ENCODE measurements around the gene ZIC1.

The ZIC1 gene

DNA sequence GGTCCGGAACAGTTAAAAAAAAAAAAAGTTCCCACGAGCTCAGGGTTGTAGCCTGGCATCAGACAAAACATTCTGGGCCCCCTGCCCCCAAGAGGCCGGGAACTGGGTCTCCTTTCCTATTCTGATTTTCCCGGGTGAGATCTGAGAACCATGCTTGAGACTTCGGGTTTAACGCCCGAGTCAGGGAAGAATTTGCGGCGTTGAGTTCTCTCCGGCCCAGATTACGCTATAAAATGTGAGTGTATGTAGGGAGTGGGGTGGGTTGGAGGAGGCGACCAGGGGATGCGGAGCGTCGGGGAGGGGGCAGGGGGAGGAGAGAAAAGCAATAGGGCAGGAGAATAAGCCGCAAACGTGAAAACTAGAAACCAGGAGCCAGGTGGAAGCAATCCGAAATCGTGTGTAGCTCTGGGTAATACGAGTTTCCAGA, 2.7 kb downstream of the ZIC1 start:
- DNase-seq = no peak

DNA sequence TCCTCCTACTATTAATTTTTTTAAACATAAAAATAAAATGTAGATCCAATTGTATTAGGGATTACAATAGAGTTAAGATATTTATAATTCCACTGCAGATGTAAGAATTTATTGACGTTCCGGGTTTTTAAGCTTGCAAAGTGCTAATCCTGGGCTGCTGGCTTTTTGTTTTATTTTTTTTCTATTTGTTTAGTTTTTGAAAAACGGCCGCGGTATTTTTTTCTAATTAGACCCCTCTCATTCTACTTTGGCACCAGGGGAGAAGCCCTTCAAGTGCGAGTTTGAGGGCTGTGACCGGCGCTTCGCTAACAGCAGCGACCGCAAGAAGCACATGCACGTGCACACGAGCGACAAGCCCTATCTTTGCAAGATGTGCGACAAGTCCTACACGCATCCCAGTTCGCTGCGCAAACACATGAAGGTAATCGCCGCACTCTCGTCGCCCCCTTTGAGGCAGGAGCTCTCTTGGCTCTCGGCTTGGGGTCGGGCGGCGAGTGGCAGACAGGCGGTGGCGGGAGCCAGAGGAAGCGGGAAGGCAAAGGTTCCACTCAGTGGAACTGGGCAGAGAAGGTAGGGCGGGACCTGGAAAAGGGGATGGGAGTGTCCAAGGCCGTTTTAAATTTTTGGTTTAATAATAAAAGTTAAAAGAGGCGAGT, 3.2 kb downstream of the ZIC1 start:
- no peak for DNase-seq

DNA sequence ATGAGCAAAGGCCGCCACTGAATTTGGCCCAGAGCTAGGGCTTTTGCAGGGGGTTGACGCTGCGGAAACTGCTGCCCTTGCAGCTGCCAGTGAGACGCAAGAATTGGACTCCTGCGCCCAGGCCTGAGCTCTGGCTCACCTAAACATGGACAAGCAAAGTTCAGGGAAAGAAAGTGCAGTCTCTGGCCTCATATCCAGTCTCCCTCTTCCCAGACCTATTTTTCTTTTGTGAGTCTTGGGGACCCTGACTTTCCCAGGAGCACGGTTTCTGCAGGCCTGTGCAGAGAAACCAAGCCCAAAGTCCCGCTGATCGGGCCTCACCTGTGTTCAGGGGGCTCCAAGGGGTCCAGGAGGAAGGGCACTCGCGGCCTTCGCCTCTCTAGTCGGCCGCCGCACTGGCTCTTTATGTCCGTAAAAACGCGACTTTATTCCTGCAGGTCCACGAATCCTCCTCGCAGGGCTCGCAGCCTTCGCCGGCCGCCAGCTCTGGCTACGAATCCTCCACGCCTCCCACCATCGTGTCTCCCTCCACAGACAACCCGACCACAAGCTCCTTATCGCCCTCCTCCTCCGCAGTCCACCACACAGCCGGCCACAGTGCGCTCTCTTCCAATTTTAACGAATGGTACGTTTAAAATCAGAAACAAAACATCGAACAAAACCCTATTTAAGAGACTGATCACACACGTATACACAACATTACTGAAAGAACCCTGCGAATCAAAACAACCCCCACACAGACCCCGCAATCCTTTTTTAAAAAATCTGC, 3.9 kb downstream of the ZIC1 start:
- DNase-seq = no peak

DNA sequence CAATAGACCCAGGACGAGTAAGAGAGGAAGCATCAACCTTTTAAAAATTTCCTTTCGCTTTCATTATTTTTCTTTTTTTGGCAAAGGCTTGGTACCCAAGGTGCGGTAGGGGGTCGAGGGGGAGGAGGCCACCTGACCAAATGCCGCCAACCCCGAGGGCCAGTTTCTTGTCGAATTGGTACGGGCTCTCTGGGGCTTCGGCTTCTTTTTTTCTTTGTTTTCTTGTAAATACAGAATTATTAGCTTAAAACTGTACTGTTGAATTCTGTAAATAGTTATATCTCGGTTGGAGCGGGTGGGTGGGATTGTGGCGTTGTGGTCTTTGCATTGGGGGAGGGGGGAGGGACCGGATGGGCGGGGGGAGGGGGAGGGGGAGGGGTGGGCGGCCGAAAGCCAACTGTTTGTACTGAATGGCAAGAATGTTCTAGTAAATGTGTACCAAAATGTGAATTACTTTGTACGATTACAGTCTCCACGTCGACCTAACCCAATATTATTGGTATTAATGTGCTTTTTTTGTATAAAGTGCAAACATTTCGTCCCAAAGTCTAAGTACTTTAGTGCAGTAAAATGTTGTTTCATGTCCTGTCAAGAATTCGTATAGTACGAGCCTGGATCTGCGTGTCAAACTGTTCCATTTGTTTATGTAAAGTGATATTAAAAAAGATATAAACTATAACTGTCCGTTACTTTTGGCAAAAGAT, 4.7 kb downstream of the ZIC1 start:
- DNase-seq = no peak

DNA sequence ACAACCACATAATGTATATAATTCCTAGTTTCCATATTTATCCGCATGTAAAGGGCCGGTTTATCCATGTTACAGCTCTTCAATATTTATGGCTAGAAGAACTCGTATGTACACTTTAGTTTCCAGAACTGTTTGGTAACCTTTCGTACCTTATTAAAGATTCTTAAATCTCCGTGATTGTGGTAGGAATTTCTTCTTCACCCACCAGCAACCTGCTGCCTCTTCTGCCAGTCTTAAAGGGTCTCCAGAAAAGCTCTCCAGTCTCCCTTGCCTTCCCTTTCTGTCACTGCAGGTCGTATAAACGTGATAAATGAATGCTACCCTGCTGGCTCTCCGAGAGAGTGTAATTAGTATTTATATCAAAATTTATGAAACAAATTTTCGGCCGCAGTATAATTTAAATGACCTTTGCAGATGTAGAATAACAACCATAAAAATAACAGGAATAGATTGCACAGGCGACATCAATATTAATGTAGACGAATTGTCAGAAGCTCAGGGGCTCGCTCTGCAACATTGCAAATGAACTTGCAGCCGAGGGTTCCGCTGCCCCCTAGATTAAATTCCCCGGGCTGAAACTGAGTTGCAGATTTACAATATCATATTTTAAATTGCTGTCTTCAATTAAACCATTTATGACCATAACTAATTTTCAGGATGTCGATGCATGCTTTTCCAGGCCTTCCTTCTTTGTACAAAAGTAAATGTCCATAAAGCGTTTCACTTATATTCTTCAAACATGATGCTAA, 5.4 kb downstream of the ZIC1 start:
- no peak for DNase-seq

DNA sequence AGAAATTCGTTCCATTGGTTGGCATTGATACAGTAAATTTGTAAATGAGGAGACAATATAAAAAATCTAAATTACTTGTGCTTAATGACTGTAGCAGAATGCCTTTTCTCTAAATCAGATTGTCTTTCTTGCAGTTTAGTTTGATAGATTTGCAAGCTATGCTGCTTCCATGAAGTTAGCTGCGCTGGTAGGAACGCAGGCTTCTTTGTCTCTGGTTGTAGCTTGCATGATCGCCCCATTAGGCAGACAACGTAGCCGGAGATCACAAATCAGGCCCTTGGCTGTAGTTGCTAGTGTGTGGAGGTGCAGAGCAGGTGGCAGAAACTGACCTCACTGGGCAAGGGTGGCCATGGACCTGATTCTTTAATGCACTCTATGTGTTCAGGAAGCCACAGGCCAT, 6.1 kb downstream of the ZIC1 start:
- no peak for DNase-seq

DNA sequence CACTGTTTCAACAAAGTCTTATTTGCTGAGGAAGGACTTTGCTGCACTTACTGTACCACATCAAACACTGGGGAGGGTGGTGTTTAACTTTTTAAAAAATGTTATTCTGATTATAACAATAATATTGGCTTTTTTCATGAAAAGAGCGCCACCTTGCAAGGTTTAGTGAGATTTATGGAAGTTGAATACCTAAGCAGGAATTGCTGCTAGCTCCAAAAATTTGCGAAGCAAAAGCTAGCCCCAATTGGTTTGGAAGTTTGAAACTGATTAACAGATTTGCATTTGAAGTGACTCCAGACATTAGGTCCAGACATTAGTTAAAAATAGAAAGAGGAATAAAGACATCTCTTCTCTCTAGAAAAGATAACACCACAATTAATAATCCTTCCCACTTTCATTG, 6.7 kb downstream of the ZIC1 start:
- no peak for DNase-seq

DNA sequence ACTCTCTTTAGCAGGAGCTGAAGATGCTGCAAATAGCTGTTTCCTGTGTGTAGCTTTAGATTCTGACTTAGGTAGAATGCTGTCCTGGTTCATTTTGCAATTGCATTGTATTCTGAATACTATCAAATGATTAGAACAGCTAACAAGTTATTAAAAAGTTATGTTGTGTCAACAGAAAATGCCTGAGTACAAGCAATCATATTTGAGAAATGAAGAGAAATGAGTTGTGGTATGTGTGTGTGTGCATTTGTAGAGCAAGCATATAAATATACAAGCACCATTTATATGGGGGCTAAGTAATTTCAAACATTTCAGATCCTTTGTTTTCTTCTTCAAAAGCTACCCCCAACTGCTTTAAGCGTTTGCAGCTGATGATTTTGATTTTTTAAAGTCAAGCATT, 7.8 kb downstream of the ZIC1 start:
- DNase-seq = no peak

DNA sequence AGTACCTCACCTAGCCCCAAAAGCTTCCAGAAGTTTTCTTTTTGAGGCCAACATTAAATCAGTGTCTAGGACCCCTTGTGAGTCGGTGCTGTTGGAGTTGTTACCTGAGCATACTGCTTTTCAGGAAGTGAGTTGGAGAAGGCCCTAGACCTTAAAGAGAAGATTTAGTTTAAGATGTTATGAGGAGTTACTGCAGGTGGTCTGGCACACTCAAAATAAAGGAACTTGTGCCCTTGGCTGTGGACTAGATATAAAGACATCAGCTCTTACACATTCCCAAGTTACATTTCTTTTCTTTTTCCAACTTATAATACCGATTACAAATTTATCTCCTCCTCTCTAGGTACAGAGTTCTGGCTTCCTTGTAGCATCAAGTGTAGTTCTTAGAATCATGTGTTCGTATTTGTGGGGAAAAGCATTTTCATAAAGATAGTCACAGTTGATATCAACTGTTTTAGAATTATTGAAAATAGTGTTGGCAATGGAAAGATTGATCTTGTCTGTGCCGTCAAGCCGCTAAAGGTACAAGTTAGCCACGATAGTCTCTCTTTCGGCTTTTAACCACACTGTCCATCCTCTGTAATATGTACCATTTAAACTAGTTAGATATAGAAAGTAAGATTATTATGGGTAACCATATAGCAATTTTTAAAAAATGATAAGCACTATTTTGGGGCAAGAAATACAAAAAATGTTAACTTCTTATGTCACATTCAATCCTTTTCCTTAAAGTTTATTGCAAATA, 8.6 kb downstream of the ZIC1 start:
- no peak for DNase-seq

DNA sequence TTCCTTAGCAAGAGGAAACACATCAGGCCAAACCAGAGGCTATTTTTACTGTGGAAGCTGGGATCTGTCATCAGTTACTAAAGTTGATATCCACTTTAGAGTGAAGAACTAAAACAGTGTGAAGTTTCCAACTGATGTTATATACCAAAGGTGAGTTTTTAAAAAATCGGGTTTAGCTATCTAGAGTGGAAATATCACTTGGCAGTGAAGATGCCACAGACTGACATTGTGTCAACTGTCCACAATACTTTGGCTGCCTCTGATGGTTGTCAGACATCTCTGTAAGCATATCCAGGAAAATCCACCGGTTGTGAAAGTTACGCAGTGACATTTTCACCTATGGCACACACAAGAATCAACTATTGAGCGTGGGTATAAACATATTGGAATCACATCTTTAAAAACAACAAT, 9.2 kb downstream of the ZIC1 start:
- no peak for DNase-seq

DNA sequence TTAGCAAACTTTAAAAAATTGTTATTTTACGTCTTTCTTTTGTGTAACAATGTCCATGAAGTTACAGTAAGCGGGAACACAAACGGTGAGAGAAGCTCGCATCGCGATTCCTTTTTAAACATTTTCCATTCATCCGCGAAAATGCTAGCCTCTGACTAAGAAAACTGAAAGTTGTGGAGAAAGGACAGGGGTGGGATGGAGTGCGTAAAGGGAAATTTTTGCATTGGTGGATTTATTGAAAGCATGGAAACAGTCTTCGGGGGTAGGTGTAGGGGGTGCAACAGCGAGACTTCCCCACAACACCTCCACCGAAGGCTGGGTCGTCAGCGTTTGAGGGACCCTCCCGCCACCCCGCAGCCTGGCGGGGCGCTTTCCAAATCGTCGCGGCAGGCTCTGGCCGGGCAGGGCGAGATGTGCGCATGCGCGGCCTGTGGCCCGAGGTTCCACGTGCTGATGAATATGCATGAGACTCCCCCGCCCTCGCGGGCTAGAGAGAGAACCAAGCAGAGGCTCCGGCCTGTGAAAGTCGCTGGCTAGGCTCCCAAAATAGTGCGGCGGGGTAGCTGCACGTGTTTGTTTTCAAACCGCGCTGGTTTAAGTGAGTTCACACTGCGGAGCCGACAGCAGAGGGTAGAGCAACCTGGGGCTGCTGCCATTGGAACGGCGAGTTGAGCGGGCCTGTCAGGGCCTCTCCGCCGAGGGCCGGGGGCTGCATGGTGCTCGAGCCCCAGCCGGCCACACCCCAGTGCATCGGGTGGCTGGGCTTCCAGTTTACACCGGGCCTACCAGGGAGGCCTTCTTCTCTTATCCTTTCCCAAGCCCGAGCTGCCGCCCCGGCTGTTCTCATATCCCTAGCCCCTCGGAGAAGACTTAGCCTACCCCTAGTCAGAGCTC, 9.9 kb downstream of the ZIC1 start:
- DNase-seq = peak; percentile 43

DNA sequence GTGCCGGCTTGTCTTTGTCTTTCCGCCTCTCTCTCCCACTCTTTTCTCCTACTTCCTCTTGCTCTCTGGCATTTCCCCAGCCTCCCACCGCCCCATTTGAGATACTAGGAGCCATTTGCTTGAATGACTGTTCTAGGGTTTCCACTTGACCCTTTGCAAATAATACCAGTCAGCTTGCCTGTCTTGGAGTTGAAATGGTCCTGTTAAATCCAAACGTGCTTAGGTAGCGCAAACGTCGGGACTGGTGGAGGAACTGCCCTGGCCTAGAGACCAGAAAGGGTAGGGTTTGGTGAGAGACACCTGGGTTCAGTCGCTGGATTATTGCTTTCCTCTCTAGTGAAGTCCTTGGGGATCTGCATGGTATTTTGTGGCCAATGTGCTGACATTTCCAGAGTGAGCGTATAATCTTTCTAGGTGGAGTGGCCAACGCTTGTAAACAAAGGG, 10.6 kb downstream of the ZIC1 start:
- DNase-seq = no peak

DNA sequence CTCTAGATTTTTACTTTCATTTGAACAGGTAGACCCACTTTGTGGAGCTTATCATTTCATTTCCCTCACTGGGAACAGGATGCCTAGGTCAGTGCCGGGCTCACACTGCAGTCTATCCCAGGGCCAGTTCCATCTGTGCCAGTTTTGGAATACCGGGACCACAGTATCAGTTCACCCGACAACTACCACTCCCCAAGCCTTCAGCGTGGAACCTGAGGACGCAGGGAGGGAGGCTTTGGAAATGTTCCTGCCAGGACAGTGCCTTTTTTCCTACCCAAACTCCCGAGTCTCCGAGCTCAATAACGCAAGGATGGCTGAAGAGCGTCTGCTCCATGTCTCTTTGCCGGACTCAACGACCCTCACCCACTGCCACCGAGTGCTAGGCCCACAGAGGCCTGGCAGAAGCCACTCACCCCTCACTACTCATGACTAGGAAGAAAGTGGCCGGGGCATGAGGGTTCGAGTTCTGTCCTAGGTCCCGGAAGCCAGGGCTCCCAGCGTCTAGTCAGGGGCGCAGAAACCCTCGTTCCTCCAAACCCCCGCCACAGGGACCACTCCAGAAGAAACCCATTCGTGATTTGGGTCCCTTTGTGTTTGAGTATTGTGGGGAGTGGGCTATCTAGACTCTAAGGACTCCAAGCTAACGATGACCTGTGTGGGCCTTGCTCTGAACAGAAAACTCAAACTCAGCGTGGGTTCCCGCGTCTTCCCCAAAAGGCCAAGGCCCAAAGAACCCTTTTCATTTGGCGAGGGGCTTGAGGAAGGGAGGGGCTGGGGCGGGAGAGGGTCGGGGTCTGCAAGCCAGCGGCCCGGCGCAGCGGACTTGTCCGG, 11.4 kb downstream of the ZIC1 start:
- DNase-seq = no peak

DNA sequence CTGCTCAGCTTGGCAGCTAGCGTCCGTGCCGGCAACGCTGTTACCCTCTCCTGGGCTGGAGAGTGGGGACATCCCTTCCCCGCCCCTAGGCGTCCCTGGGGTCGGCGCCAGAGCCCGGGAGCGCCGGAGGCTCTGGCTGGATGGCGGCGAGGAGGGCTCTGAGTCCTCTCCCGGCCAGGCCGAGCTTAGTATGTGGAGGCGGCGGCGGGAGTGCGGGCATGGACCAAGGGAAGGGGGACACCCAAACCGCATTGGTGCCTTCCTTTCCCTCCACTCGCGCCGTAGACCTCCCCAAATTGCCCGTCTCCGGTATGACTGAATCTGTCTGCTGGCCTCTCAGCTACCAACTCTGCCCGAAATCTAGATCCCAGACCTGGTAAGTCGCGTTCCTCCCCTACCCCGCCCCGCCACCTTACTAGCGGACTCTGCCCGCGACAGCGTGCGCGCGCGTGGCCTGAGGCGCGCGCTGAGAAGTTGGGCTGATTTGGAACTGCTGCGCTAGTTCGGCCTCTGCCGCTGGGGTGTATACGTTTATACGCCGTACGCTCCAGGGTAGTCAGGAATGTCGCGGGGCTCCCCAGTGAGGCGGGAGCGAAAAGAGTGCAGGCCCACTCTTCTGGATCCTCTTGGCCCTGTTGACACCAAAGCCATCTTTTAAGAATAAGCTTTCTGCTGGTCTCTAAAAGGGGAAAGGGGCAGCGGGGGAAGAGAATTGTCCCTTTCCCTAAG, 12.2 kb downstream of the ZIC1 start:
- no peak for DNase-seq

DNA sequence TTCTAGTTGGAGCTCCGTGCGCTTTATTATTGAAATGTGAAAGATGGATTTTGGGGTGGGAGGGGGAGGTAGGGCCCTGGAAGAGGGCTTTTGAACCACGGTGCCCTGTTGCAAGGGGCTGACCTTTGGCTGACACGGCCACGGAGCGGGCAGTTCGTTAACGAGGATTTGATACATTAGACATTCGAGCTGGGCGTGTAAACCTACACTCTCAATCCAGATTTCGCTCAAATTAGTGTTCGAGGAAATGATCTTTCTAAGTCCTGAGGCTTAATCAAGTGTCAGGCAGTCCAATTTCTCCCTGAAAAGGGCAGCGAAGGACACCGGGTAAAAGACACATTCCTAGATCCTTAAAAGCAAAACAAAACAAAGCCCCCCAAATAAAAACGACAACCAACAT, 13.0 kb downstream of the ZIC1 start:
- no peak for DNase-seq

DNA sequence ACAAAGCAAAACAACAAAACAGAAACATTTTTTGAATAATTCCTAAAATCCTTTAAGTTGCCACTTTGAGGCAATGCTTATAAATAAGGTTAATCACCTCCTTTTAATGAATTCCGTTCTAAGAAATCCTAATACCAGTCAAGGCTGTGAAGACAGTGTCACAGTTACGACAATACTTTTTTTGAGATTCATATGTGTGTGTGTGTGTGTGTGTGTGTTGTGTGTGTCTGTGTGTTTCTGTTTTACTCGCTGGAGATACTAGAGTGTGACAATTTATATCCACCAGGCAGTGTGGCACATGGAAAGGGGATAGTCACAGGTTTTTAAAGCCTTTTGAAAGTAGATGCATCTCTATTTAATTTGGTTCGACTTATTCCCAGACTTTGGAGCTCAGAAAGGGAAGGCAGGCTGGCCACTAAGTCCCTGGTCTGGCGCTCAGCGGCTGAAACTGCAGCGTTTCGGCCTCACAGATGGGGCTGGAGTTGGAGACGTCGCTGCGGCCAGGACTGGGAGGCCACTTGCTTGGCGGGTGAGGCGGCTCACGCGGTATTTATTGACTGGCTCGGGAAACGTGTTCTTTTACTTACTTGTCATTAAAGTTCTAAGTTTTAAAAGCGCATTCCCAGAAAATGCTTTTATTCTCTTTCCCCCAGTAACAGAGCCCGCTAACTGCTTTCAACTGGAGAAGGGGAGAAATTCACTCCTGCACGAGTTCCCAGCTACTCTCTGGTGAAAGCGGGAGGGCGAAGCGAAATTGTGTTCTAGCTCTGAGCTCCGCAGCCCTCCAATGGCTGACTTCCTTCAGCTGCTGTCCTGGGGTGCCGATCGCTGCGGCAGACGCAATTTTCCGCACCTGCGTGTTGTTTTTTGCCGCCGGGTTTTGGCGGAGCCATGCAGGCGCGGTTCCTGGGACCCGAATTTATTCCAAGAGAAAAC, 13.7 kb downstream of the ZIC1 start:
- no peak for DNase-seq

DNA sequence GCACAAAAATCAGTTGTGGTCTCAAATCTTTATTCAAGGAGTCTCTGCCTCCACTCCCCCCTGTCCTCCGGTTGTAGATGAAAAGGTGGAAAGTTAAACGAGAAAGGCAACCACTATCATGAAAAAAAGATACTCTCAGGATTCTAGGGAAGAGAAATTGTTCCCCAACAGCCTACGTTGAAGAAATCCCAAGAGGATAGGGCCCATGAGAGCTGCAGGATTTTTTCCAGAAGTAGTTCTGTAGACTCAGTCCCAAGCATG, 14.3 kb downstream of the ZIC1 start:
- DNase-seq = no peak

DNA sequence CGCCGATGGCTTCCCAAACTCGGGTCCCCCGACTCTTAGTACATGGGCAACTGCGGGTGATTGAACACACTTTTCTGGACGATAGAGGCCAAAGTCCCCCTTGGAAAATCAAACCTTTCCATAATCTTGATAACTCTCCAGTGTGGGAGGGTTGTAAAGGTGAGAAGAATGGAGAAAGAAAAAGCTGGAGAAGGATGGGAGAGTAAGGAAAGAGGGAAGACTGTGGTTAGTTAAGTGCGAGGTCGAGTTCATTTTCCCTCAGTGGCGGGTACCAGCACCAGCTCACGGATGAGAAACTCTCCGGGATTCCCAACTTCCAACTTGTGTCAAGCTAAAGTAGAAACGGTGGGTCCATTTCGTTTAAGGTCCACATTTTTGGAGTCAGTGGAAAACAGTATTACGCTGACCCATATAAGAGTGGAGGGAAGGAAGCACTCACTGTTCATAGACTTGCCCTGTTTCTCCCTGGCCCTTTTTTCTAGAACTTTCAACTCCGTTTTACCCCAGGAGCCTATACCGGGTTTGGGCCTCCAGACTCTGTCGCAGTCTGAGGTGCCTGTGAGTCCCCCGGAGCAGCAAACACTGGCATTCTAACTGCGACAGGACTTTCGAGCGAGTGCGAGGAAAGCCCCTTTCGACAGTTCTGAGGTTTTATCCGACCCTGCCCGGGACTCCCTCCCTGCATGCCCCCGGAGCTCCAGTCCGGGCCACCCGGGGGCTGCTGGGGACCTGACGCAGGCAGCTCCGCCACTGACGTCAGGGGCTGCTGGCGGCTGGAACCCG, 14.8 kb downstream of the ZIC1 start:
- no peak for DNase-seq

Measured in DMS79 treated with DMSO at 0.1 percent for 48 hours (cell line).